Small intestine (tissue), 7 donors: Measurements from ENCODE around the gene TENT4A. TPM values are rescaled to one million over a fixed set of nuclear protein-coding genes. Genes with fewer than 3 reads are reported as not detected.

ENCODE experiments used
- DNase-seq, 2 donors: peaks; one replicate each; pipeline versions ENCODE4 v3.0.0 to v3.0.0-alpha.2; 2013
- FAIRE-seq: peaks from 2 replicates; lab custom pipeline; 2012; peaks lifted over from hg19 to GRCh38; lab: Jason Lieb, UNC
- H3K27ac ChIP-seq, 3 donors: one replicate each; pipeline ENCODE4 v1.5.1; 2013; ENCODE audit warnings: low read length in 2 of 3, mild to moderate bottlenecking in 2 of 3, control low read depth in 1 of 3, inconsistent platforms in 1 of 3, low read depth in 1 of 3, moderate library complexity in 1 of 3
- H3K27me3 ChIP-seq, 3 donors: one replicate each; pipeline ENCODE4 v1.6.1; 2013; ENCODE audit warnings: low read length in 3 of 3, inconsistent platforms in 1 of 3; ENCODE audit not compliant: control insufficient read depth in 3 of 3, insufficient read depth in 3 of 3
- H3K36me3 ChIP-seq, 3 donors: one replicate each; pipeline ENCODE4 v1.6.1; 2013; ENCODE audit warnings: low read length in 3 of 3, inconsistent platforms in 1 of 3, low read depth in 1 of 3, mild to moderate bottlenecking in 1 of 3, moderate library complexity in 1 of 3; ENCODE audit not compliant: control insufficient read depth in 3 of 3, insufficient read depth in 2 of 3
- H3K4me1 ChIP-seq, 3 donors: one replicate each; pipeline ENCODE4 v1.6.1; 2013; ENCODE audit warnings: low read length in 2 of 3, inconsistent platforms in 1 of 3, low read depth in 1 of 3, mild to moderate bottlenecking in 1 of 3, moderate library complexity in 1 of 3; ENCODE audit not compliant: control insufficient read depth in 3 of 3, insufficient read depth in 2 of 3
- H3K4me3 ChIP-seq, 3 donors: one replicate each; pipeline ENCODE4 v1.5.1; 2013; ENCODE audit warnings: low read length in 3 of 3, control low read depth in 1 of 3, inconsistent platforms in 1 of 3, low read depth in 1 of 3, mild to moderate bottlenecking in 1 of 3, moderate library complexity in 1 of 3
- H3K9me3 ChIP-seq, 2 donors: one replicate each; pipeline ENCODE4 v1.6.1; 2013; ENCODE audit warnings: low read depth in 1 of 2, low read length in 1 of 2; ENCODE audit not compliant: control insufficient read depth in 2 of 2, insufficient read depth in 1 of 2
- WGBS, 3 donors: extraction: QIAGEN DNeasy Blood & Tissue Kit; methylation state at CpG; one replicate each; pipeline ENCODE4 v1.1.7; 2013; 5-methylcytosine and 5-hydroxymethylcytosine counted together
- polyA plus RNA-seq, 4 donors: library from polyadenylated mRNA; stranded (reverse) in 3 of 4; unstranded in 1 of 4; fragments of 200-250 nt in 3 of 4; fragments of 120-200 nt in 1 of 4; gene quantifications; one replicate each; pipeline versions ENCODE4 v1.2.1 to v1.2.3, GENCODE V29; 2013
- donor health status: healthy with polysubstance abuse.
- donor health status: control.
- donor health status: control.
- donor health status: Bipolar disorder and iron deficiency.
- donor health status: healthy.

TENT4A gene
- polyA plus RNA-seq, 4 donors: 8.6 to 19.0 (median 11.2) TPM

GRCh38 chr5:6716629-6717149, 3.5 kb downstream of the TENT4A start:
- peaks cover 0 to 25% (median 2%) of the 10 kb centered on the region in 3 donors for H3K36me3 ChIP-seq
- DNase-seq: no peak
- no peak overlapping the region for H3K27ac ChIP-seq
- H3K27me3 ChIP-seq: no peaks in the 10 kb centered on the region
- no peaks in the 10 kb centered on the region for H3K9me3 ChIP-seq
- 78 to 85% (median 80%) methylated on average over 4 of the region's 4 CpGs for WGBS, 3 donors
- no peak overlapping the region for H3K4me3 ChIP-seq
- H3K4me1 ChIP-seq: peaks cover 6 to 26% (median 12%) of the 10 kb centered on the region in 3 donors
- FAIRE-seq: no peak

- DNase-seq (no peak), FAIRE-seq (no peak)
- Histone ChIP-seq H3K36me3 (peaks cover 0 to 27% (median 2%) of the 10 kb centered on the region in 3 donors), H3K27me3 (no peaks in the 10 kb centered on the region), H3K9me3 (no peaks in the 10 kb centered on the region), H3K4me1 (peaks cover 6 to 29% (median 11%) of the 10 kb centered on the region in 3 donors), H3K4me3 (no peak overlapping the region), H3K27ac (no peak overlapping the region)
Observed at GRCh38 chr5:6717247-6717646, 4.0 kb downstream of the TENT4A start.

GRCh38 chr5:6717687-6718086, 4.5 kb downstream of the TENT4A start:
- FAIRE-seq (no peak), DNase-seq (no peak)
- Histone ChIP-seq H3K4me3 (no peak overlapping the region), H3K4me1 (peaks cover 6 to 29% (median 11%) of the 10 kb centered on the region in 3 donors), H3K9me3 (no peaks in the 10 kb centered on the region), H3K27ac (no peak overlapping the region), H3K36me3 (peaks cover 0 to 27% (median 2%) of the 10 kb centered on the region in 3 donors), H3K27me3 (no peaks in the 10 kb centered on the region)
- WGBS, 3 donors: 43 to 61% (median 48%) methylated on average over 4 of the region's 4 CpGs

GRCh38 chr5:6718161-6718681, 5.0 kb downstream of the TENT4A start:
- Histone ChIP-seq H3K27me3 (no peaks in the 10 kb centered on the region), H3K27ac (no peak overlapping the region), H3K4me1 (peaks cover 6 to 29% (median 11%) of the 10 kb centered on the region in 3 donors), H3K4me3 (no peak overlapping the region), H3K9me3 (no peaks in the 10 kb centered on the region), H3K36me3 (peaks cover 0 to 27% (median 2%) of the 10 kb centered on the region in 3 donors)
- DNase-seq (no peak), FAIRE-seq (no peak)
- WGBS, 3 donors: 71 to 82% (median 81%) methylated on average over 14 of the region's 14 CpGs

- 62 to 74% (median 70%) methylated on average over 5 of the region's 5 CpGs for WGBS, 3 donors
- H3K36me3 ChIP-seq: peaks cover 0 to 30% (median 2%) of the 10 kb centered on the region in 3 donors
- no peak overlapping the region for H3K27ac ChIP-seq
- no peak for DNase-seq
- H3K4me1 ChIP-seq: peaks cover 6 to 29% (median 11%) of the 10 kb centered on the region in 3 donors
- FAIRE-seq: no peak
- no peak overlapping the region for H3K4me3 ChIP-seq
- no peaks in the 10 kb centered on the region for H3K9me3 ChIP-seq
- H3K27me3 ChIP-seq: no peaks in the 10 kb centered on the region
Observed at GRCh38 chr5:6718718-6719117, 5.5 kb downstream of the TENT4A start.

GRCh38 chr5:6719417-6719816, 6.2 kb downstream of the TENT4A start:
- FAIRE-seq (no peak), DNase-seq (no peak)
- WGBS, 3 donors: 88 to 92% (median 89%) methylated on average over 5 of the region's 5 CpGs
- Histone ChIP-seq H3K4me3 (no peak overlapping the region), H3K9me3 (no peaks in the 10 kb centered on the region), H3K36me3 (peaks cover 0 to 34% (median 2%) of the 10 kb centered on the region in 3 donors), H3K4me1 (peaks cover 6 to 29% (median 11%) of the 10 kb centered on the region in 3 donors), H3K27ac (no peak overlapping the region), H3K27me3 (no peaks in the 10 kb centered on the region)

GRCh38 chr5:6719896-6720560, 6.8 kb downstream of the TENT4A start:
- H3K27me3 ChIP-seq: no peaks in the 10 kb centered on the region
- H3K9me3 ChIP-seq: no peaks in the 10 kb centered on the region
- H3K36me3 ChIP-seq: peaks cover 0 to 37% (median 2%) of the 10 kb centered on the region in 3 donors
- no peak for FAIRE-seq
- 82 to 86% (median 84%) methylated on average over 5 of the region's 5 CpGs for WGBS, 3 donors
- peaks cover 6 to 31% (median 11%) of the 10 kb centered on the region in 3 donors for H3K4me1 ChIP-seq
- H3K4me3 ChIP-seq: no peak overlapping the region
- no peak overlapping the region for H3K27ac ChIP-seq
- no peak for DNase-seq

GRCh38 chr5:6720561-6720921, 7.3 kb downstream of the TENT4A start:
- Histone ChIP-seq H3K4me1 (peaks cover 6 to 29% (median 11%) of the 10 kb centered on the region in 3 donors), H3K27ac (no peak overlapping the region), H3K36me3 (peaks cover 0 to 40% (median 2%) of the 10 kb centered on the region in 3 donors), H3K9me3 (no peaks in the 10 kb centered on the region), H3K27me3 (no peaks in the 10 kb centered on the region), H3K4me3 (no peak overlapping the region)
- no peak for DNase-seq
- FAIRE-seq: no peak
- 88 to 91% (median 89%) methylated on average over 6 of the region's 6 CpGs for WGBS, 3 donors
